Suppressor macrophage (primary cell): ENCODE measurements around the gene PLSCR2.
"Not testable (repeated sequence)": the region's sequence is repeated elsewhere in the genome, so short reads cannot be mapped to it uniquely, and the experiment has no call there.

Experiments used
- DNase-seq, 4 experiments: peaks; one replicate each; pipeline ENCODE4 v3.0.0-alpha.2; 2020 to 2022

Gene PLSCR2

GRCh38 chr3:146485297-146485696 is 15.9 kb upstream of the PLSCR2 start:
- DNase-seq = no peak

GRCh38 chr3:146476094-146476740 is 6.9 kb upstream of the PLSCR2 start:
- no peak for DNase-seq

DNA sequence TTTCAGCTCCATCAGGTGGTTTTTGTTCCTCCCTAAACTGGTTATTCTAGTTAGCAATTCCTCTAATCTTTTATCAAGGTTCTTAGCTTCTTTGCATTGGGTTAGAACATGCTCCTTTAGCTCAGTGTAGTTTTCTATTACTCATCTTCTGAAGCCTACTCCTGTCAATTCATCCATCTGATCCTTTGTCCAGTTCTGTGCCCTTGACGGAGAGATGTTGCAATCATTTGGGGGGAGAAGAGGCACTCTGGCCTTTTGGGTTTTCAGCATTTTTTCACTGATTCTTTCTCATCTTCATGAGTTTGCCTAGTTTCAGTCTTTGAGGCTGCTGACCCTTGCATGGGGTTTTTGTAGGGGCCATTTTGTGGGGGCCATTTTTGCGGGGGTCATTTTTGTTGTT is 5.6 kb upstream of the PLSCR2 start:
- not testable (repeated sequence) for DNase-seq

GRCh38 chr3:146473726-146474125 is 4.4 kb upstream of the PLSCR2 start:
- no peak for DNase-seq

DNA sequence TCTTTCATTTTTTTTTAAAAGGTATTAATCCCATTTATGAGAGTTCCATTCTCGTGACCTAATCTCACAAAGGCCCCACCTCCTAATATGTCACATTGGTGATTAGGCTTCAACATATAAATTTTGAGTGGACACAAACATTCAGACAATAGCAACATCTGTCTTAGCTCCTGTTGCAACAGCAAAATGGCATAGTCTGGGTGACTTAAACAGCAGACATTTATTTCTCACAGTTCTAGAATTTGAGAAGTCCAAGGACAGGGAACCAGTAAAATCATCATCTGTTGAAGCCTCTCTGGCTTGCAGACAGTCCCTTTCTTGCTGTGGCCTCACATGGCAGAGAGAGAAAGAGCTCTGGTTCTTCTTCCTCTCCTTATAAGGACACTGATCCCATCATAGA is 3.2 kb upstream of the PLSCR2 start:
- DNase-seq = peak in 2 of 4 experiments; percentile 9 to 10

- DNase-seq = no peak
These were observed 1.7 kb upstream of the PLSCR2 start for GRCh38 chr3:146471012-146471411.

DNA sequence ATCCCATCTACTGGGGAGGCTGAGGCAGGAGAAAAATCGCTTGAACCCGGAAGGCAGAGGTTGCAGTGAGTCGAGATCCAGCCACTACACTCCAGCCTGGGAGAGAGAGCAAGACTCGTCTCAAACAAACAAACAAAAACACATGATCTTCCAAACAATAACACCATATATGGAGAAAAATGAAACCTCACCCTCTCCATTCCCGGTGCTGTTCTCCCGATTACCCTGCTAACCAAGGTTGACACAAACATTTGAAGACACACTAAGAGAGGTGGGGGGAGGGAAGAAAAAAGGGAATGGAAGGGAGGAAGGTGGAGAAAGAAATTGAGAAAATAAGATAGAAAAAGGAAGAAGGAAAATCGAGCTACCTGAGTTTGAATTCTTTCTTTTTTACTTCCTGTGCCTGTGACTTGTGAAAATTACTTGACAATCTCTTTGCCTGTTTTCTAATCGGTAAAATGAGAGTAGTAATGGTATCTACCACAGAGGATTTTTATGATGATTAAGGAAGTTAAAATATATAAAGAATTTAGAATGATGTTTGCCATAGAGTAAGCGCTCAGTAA is 1.1 kb upstream of the PLSCR2 start:
- no peak for DNase-seq

GRCh38 chr3:146468671-146469149 is 651 bp downstream of the PLSCR2 start:
- no peak for DNase-seq

GRCh38 chr3:146468234-146468633 is 1.1 kb downstream of the PLSCR2 start:
- DNase-seq = no peak

DNA sequence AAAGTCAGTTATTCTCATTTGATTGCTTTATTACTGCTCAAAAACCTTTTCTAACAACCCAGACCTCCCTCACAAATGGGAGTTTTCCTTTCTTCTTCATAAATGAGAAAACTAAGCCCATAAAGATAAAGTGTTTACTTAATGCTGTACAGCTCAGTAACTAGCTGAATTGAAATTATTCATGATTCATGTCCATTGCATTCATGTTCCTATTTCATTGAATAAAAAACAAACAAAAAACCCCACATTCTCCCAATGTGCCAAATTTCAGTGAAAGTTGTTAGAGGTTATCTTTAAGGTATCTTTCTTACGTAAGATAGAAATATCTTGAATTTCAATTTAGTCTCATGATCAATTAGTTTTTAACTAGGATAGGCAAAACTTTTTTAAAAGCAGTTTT is 2.8 kb downstream of the PLSCR2 start:
- DNase-seq = no peak

- no peak for DNase-seq
These were observed 3.5 kb downstream of the PLSCR2 start for GRCh38 chr3:146465693-146466465.

DNA sequence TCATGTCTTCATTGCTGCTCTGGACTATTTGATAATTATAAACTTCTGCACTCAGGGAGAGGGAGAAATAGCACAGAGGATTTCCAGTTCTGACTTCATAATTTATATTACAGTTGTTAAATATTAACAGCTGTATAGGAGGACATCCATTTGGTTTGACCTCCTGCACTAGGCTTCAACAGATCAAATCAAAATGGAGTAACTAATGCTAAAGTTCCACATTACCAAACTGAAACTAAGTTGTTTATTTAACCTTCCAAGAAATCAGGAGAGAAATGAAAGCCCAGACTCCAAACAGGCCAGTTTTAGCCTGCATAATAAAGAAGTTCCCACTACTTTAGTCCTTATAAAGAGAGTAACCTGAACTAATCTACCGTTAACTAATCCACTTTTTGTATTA is 4.6 kb downstream of the PLSCR2 start:
- no peak for DNase-seq

DNA sequence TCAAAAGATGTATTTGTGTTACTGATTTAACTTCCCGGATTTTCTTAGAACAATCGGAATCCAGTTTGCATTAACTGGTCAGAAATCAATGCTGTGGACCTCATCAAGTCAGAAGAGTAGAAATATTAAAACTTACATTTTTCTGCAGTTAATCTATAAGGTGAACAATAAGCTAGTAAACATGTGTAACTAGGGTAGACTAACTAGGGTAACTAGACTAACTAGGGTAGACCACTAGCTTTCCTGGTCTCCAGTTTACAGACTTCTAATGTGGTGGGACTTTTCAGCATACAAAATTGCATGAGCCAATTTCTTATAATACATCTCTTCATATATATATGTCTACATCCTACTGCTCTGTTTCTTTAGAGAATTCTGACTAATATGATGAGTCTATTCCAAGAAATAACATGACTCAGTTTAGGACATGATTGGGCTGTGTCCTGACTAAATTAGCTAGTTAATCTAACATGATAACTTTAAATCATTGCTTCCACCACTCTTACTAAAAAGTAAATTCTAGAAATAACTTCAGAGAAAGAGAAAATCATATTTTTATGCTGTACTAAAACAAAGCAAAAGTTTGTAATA is 5.3 kb downstream of the PLSCR2 start:
- no peak for DNase-seq

DNA sequence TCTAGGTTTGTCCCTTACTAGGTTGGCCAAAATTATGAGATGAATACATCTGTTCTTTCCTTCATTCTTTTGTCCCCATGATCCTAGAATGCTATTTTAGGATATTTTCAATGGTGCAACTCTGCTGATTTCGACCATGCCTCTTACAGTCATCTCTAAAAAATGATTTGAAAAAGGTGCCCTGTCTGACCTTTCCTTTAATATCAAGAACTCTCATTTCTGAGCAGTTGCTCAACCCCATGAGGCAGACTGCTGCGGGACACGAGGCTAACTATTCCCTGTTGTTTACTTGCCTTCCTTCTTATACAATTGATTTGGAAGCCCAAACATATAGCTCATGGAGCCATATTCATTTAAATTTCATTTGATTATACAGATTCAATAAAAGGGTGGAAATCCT is 14.6 kb downstream of the PLSCR2 start:
- no peak for DNase-seq

- peak in 2 of 4 experiments; percentile 11 to 15 for DNase-seq
These were observed 19.7 kb downstream of the PLSCR2 start for GRCh38 chr3:146449613-146450012.

DNA sequence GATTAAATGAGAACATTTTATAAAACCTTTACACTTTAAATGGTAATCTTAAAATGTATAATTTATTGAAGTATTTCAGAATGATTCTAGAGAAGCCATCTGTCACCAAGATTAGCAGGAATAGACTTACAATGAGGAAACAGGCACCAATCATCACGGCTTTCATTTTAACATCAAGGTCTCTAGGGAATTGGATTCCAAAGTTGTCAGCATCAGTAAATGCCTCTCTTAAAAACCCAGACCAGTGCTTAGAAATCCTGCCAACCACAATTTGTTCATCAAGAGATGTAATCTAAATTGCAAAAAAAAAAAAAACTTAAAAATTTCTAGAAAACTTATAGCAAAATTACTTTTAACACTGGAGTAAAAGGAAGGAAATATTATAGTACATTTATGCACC is 20.3 kb downstream of the PLSCR2 start:
- DNase-seq = no peak

DNA sequence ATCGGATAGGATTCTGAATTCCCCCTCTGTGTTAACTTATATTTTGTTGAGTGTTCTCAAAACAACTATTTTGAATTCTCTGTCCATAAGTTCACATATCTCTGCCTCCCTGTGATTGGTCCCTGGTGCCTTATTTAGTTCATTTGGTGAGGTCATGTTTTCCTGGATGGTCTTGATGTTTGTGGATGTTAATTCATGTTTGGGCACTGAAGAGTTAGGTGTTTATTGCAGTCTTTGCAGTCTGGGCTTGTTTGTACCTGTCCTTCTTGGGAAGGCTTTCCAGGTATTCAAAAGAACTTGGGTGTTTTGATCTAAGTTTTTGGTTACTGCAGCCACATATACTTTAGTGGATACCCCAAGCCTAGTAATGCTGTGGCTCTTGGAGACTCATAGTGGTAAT is 23.3 kb downstream of the PLSCR2 start:
- DNase-seq = no peak

- not testable (repeated sequence) for DNase-seq
These were observed 29.1 kb downstream of the PLSCR2 start for GRCh38 chr3:146440310-146440709.

GRCh38 chr3:146432066-146432465 is 37.3 kb downstream of the PLSCR2 start:
- DNase-seq = no peak

DNA sequence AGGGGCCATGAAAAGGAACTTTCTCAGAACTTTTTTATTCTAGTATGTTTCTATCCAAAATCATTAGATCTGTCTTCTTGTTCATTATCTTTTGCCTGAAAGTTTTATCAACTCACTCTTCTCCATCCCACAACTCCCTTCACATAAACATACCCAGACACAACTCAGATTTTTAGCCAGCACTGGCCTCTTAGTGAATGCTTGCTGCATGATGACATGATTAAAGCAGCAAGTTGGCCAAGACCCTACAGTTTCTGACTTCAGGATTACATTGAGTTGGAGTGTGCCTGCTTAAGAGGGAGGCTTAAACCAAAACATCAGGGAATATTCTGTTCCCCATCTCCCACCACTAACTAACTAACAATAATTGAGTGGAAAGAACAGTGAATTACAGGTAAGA is 38.1 kb downstream of the PLSCR2 start:
- DNase-seq = no peak

DNA sequence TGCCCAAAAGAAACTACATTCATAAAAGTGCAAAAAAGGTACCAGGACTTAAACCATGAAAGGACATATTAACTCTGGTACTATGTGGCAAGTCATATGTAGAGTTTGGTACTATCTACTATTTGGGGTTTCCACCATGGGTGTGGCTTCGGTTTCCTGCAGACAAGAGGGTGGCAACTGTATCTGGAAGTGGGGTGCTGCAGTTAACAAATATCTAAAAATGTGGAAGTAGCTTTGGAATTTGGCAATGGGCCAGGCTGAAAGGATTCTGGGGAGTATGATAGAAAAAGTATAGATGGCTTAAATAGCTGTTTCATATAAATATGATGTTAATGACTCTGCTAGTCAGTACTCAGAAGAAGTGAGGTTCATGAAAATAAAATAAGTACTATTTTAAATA is 44.0 kb downstream of the PLSCR2 start:
- DNase-seq = peak in 3 of 4 experiments; percentile 4 to 7 (median 6)

GRCh38 chr3:146421819-146422759 is 47.3 kb downstream of the PLSCR2 start:
- DNase-seq = no peak
